RWPE2 (cell line): ENCODE data around the gene STX5.
"Not testable (repeated sequence)": the region's sequence is repeated elsewhere in the genome, so short reads cannot be mapped to it uniquely, and the experiment has no call there.

Source experiments
- ATAC-seq: fragments of 200-7000 bp; cut with Tn5 transposase; 3 replicates; pipeline ENCODE4 v1.9.1; 2021; ENCODE audit warnings: low read depth
- DNase-seq: peaks from one replicate; pipeline ENCODE4 v3.0.0-alpha.2; 2020; ENCODE audit warnings: low spot score
- H3K27ac ChIP-seq: fragments of 450-650 bp; 2 replicates; pipeline ENCODE4 v1.5.1; 2017; ENCODE audit warnings: mild to moderate bottlenecking; ENCODE audit not compliant: poor library complexity, severe bottlenecking
- H3K27me3 ChIP-seq: fragments of 250-450 bp; sonication (Bioruptor Pico); 2 replicates; pipeline ENCODE4 v1.5.1; 2021; ENCODE audit warnings: mild to moderate bottlenecking, moderate library complexity; ENCODE audit not compliant: insufficient read depth, poor library complexity, severe bottlenecking
- H3K36me3 ChIP-seq: fragments of 250-450 bp; sonication (Bioruptor Pico); 2 replicates; pipeline ENCODE4 v1.5.1; 2020; ENCODE audit warnings: low read depth, mild to moderate bottlenecking, moderate library complexity
- H3K4me1 ChIP-seq: fragments of 250-450 bp; sonication (Bioruptor Pico); 2 replicates; pipeline ENCODE4 v1.5.1; 2021; ENCODE audit warnings: mild to moderate bottlenecking, moderate library complexity; ENCODE audit not compliant: insufficient read depth, poor library complexity, severe bottlenecking
- H3K4me3 ChIP-seq: fragments of 250-450 bp; sonication (Bioruptor Pico); 2 replicates; pipeline ENCODE4 v1.5.1; 2021; ENCODE audit warnings: mild to moderate bottlenecking, moderate library complexity; ENCODE audit not compliant: severe bottlenecking
- H3K9me3 ChIP-seq: fragments of 250-450 bp; sonication (Bioruptor Pico); 2 replicates; pipeline ENCODE4 v1.5.1; 2021; ENCODE audit warnings: mild to moderate bottlenecking, moderate library complexity; ENCODE audit not compliant: severe bottlenecking
- TF ChIP-seq, protein P1 (sequence below): fragments of 450-650 bp; IDR thresholded peaks from one replicate; pipeline ENCODE4 v1.5.1; 2017; ENCODE audit warnings: mild to moderate bottlenecking, moderate library complexity; ENCODE audit not compliant: poor library complexity, severe bottlenecking

The STX5 gene

DNA sequence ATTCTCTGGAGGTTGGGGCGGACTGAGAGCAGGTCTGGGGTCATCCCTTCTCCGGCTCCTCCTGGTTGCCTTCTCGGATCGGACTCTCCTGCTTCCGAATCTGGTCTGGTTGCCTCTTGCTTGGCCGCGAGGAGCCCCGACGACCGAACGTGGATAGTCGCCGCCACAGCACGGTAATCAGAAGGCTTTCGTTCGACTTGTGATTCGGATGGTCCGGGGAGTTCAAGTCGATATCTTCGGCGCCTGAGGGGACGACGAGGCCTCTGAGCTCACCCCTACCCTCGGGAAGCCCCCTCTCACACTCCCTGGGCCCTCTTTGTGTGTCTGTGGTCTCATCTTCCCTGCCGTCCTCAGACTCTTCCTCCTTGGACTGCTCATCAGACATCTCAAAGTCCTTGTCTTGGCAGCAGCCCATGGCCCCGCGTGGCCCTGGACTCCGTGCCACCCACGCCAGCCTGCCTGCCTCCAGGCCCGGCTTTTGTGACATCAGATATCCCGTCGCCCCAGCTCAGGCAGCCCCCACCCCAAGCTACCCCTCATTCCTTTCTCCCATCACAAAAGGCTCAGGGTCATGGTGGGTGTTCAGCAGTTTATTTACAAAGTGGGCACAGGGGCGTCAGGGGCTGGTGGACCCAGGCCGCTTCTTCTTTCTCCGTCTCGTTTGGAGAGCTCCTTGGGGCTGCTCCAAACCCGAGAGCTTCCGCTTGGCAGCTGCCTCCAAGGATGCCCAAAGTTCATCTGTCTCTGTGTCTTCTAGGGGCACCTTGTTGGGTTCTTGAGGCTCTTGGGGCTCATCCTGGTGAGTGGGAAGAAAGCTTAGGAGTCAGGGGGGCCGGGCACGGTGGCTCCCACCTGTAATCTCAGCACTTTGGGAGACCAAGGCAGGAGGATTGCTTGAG, 734 bp upstream of the STX5 start, which contains the start of gene TEX54:
Gene TEX54 (minus strand): TSS at position 506 of the 899 bp plus-strand sequence.
- Histone ChIP-seq H3K9me3 (no peaks in the 10 kb centered on the region), H3K4me1 (peaks cover 4% of the 10 kb centered on the region), H3K4me3 (peak within 1 kb of the TSS; percentile 84), H3K27ac (peak within 1 kb of the TSS; percentile 50), H3K36me3 (peaks cover 54% of the 10 kb centered on the region), H3K27me3 (no peaks in the 10 kb centered on the region)
- no peak for DNase-seq
- TF ChIP-seq, protein P1, sequence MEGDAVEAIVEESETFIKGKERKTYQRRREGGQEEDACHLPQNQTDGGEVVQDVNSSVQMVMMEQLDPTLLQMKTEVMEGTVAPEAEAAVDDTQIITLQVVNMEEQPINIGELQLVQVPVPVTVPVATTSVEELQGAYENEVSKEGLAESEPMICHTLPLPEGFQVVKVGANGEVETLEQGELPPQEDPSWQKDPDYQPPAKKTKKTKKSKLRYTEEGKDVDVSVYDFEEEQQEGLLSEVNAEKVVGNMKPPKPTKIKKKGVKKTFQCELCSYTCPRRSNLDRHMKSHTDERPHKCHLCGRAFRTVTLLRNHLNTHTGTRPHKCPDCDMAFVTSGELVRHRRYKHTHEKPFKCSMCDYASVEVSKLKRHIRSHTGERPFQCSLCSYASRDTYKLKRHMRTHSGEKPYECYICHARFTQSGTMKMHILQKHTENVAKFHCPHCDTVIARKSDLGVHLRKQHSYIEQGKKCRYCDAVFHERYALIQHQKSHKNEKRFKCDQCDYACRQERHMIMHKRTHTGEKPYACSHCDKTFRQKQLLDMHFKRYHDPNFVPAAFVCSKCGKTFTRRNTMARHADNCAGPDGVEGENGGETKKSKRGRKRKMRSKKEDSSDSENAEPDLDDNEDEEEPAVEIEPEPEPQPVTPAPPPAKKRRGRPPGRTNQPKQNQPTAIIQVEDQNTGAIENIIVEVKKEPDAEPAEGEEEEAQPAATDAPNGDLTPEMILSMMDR: no peak
- ATAC-seq: peak; percentile 31

DNA sequence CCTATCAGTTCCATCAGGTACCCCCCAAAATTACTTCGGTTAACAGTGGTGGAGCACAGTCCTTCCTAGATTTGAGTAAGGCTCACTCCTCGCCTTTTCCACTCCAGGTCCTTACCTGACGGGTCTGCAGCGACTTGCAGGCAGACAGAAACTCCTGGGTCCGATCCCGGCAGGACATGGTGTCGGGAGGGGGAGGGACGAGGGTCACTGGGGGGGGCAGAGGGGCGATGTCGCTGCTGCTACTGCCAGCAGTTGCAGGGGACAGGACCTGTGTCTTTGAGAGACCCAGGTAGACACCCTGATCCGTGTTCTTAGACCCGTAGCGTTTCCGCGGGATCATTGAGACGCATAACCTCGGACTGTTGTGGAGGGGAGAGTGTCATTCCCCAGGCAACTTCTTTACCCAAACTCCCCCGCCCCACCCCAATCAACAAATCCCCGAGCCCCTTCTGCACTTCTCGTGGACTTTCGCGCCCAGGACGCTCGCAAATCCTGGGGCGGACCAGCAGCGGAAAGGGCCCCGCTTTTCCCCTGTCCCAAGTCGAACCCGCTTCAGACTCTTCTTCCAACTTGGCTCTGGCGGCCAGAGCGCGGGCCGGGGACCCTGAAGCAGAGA, 839 bp downstream of the STX5 start:
- Histone ChIP-seq H3K27ac (peak overlapping the region; percentile 50), H3K27me3 (no peaks in the 10 kb centered on the region), H3K4me3 (peak overlapping the region; percentile 84), H3K9me3 (no peaks in the 10 kb centered on the region), H3K4me1 (peaks cover 4% of the 10 kb centered on the region), H3K36me3 (peaks cover 57% of the 10 kb centered on the region)
- ATAC-seq: no peak
- TF ChIP-seq, protein P1: no peak
- DNase-seq: no peak

DNA sequence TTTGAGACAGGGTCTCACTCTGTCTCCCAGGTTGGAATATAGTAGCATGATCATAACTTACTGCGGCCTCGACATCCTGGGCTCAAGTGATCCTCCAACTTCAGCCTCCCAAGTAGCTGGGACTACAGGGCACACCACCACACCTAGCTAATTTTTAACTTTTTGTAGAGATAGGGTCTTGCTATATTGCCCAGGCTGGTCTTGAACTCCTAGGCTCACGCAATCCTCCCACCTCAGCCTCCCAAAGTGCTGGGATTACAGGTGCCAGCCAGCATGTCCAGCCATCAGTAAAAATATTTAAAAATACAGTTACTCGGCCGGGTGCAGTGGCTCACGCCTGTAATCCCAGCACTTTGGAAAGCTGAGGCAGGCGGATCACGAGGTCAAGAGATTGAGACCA, 3.7 kb downstream of the STX5 start:
- H3K9me3 ChIP-seq, DNase-seq, H3K27me3 ChIP-seq, H3K4me1 ChIP-seq, H3K4me3 ChIP-seq, ATAC-seq, H3K27ac ChIP-seq: not testable (repeated sequence)
- H3K36me3 ChIP-seq: peaks cover 64% of the 10 kb centered on the region

DNA sequence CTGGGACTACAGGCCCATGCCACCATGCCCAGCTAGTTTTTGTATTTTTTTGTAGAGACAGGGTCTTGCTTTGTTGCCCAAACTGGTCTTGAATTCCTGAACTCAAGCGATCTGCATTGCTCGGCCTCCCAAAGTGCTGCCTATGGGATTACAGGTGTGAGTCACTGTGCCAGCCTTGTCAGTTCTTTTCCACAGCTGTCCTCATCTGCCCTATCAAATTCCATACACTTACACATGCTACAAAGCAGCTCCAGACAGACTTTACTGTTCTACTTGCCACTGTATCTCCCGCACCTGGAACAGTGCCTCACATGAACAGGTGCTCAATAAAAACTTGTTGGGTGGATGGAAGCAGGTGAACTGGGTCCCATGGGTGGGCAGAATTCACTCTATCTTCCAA, 8.2 kb downstream of the STX5 start:
- peak; percentile 52; the same call in 2 of the 3 replicates for ATAC-seq
- Histone ChIP-seq H3K36me3 (peaks cover 87% of the 10 kb centered on the region), H3K27ac (no peak overlapping the region), H3K4me3 (no peak overlapping the region), H3K4me1 (no peaks in the 10 kb centered on the region), H3K9me3 (no peaks in the 10 kb centered on the region), H3K27me3 (no peaks in the 10 kb centered on the region)
- no peak for DNase-seq
- TF ChIP-seq, protein P1: no peak

DNA sequence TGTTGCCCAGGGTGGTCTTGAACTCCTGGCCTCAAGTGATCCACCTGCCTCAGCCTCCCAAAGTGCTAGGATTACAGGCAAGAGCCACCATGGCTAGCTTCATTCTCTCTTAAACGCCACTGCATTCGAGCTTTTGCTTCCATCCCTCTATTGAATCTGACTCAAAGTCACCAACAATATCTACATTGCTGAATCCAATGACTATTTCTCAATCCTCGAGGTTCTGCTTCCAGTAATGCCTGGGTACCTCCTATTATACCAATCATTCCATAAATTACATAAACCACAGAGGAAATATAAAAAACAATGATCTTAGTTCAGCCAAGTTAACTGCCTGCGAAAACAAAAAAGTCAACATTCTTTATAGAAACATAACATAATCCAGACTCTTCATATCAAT, 14.7 kb downstream of the STX5 start:
- H3K36me3 ChIP-seq: peaks cover 45% of the 10 kb centered on the region
- H3K27ac ChIP-seq: no peak overlapping the region
- DNase-seq (no peak), ATAC-seq (no peak)
- TF ChIP-seq, protein P1: no peak
- H3K27me3 ChIP-seq: no peaks in the 10 kb centered on the region
- H3K4me3 ChIP-seq: no peak overlapping the region
- H3K4me1 ChIP-seq: no peaks in the 10 kb centered on the region
- no peaks in the 10 kb centered on the region for H3K9me3 ChIP-seq
